ENCODE data around the gene ASB9. TPM values are rescaled to one million over a fixed set of nuclear protein-coding genes. Genes with fewer than 3 reads are reported as not detected.

ASB9 gene
- total RNA-seq, 1 donor from 2014 or later: 0.27 TPM

- FAIRE-seq (no peak), DNase-seq (ENCODE audit: low read depth) (no peak)
- Histone ChIP-seq H4K20me1 (ENCODE audit: insufficient read depth, low read length) (no peaks in the 10 kb centered on the region), H3K4me1 (ENCODE audit: insufficient read depth, low read length) (no peaks in the 10 kb centered on the region), H2AFZ (ENCODE audit: low read depth, low read length) (no peak overlapping the region), H3K36me3 (ENCODE audit: insufficient read depth, low read length) (no peaks in the 10 kb centered on the region), H3K4me3 (ENCODE audit: insufficient read depth, low read depth, low read length) (no peak overlapping the region), H3K9me3 (ENCODE audit: insufficient read depth, low read depth, low read length) (no peaks in the 10 kb centered on the region), H3K27me3 (ENCODE audit: insufficient read depth, low read length) (no peaks in the 10 kb centered on the region), H3K79me2 (ENCODE audit: insufficient read depth, low read length) (no peaks in the 10 kb centered on the region), H3K4me2 (ENCODE audit: low read length) (no peak overlapping the region), H3K27ac (ENCODE audit: low read depth, low read length) (no peak overlapping the region), H3K9ac (ENCODE audit: low read length) (no peak overlapping the region)
- TF ChIP-seq EZH2 (IDR thresholded peaks at IDR 0.05; ENCODE audit: insufficient read depth, low read length): no peak
- TF ChIP-seq CTCF (IDR thresholded peaks at IDR 0.05; ENCODE audit: insufficient read depth, low read depth, low read length): no peak
- no peak overlapping the region for H3K4me3 Mint-ChIP-seq (ENCODE audit: unreplicated experiment)
- H3K36me3 Mint-ChIP-seq (ENCODE audit: low read depth, unreplicated experiment): no peaks in the 10 kb centered on the region
- H3K4me1 Mint-ChIP-seq (ENCODE audit: low read depth, unreplicated experiment): no peaks in the 10 kb centered on the region
- no peak overlapping the region for H3K27ac Mint-ChIP-seq (ENCODE audit: unreplicated experiment)
- no peaks in the 10 kb centered on the region for H3K9me3 Mint-ChIP-seq (ENCODE audit: unreplicated experiment)
- H3K27me3 Mint-ChIP-seq (ENCODE audit: low read depth, unreplicated experiment): no peaks in the 10 kb centered on the region
Measured at GRCh38 chrX:15298201-15298600, 28.3 kb upstream of the ASB9 start.

- Mint-ChIP-seq H3K27ac (ENCODE audit: unreplicated experiment) (no peak overlapping the region), H3K9me3 (ENCODE audit: unreplicated experiment) (no peaks in the 10 kb centered on the region), H3K4me3 (ENCODE audit: unreplicated experiment) (no peak overlapping the region), H3K4me1 (ENCODE audit: low read depth, unreplicated experiment) (no peaks in the 10 kb centered on the region), H3K27me3 (ENCODE audit: low read depth, unreplicated experiment) (no peaks in the 10 kb centered on the region), H3K36me3 (ENCODE audit: low read depth, unreplicated experiment) (no peaks in the 10 kb centered on the region)
- no peaks in the 10 kb centered on the region for H3K36me3 ChIP-seq (ENCODE audit: insufficient read depth, low read length)
- no peak overlapping the region for H3K27ac ChIP-seq (ENCODE audit: low read depth, low read length)
- no peaks in the 10 kb centered on the region for H4K20me1 ChIP-seq (ENCODE audit: insufficient read depth, low read length)
- no peak overlapping the region for H3K4me3 ChIP-seq (ENCODE audit: insufficient read depth, low read depth, low read length)
- H3K4me2 ChIP-seq (ENCODE audit: low read length): no peak overlapping the region
- TF ChIP-seq EZH2 (IDR thresholded peaks at IDR 0.05; ENCODE audit: insufficient read depth, low read length): no peak
- TF ChIP-seq CTCF (IDR thresholded peaks at IDR 0.05; ENCODE audit: insufficient read depth, low read depth, low read length): no peak
- no peak for FAIRE-seq
- H3K9ac ChIP-seq (ENCODE audit: low read length): no peak overlapping the region
- H3K27me3 ChIP-seq (ENCODE audit: insufficient read depth, low read length): no peaks in the 10 kb centered on the region
- DNase-seq (ENCODE audit: low read depth): no peak
- H2AFZ ChIP-seq (ENCODE audit: low read depth, low read length): no peak overlapping the region
- H3K9me3 ChIP-seq (ENCODE audit: insufficient read depth, low read depth, low read length): no peaks in the 10 kb centered on the region
- no peaks in the 10 kb centered on the region for H3K79me2 ChIP-seq (ENCODE audit: insufficient read depth, low read length)
- H3K4me1 ChIP-seq (ENCODE audit: insufficient read depth, low read length): no peaks in the 10 kb centered on the region
Measured at GRCh38 chrX:15293451-15293850, 23.6 kb upstream of the ASB9 start.

DNA sequence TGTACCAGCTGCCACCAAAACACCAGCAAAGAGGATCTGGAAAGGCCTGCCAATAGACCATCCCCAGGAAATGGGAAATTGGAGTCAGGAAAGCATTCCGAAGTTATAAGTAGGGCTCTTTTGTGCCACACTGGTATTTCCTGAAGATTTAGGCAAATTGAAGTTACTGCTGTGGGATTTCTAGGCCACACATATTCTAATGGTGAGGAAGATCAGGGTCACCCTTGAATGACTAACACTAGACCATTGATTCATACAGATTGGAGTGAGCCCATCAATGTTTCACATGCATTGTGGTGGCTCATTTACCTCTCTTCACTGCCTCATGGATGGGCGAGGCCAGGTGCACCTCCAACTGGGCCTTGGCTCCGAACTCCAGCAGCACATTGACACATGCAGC lies 23.0 kb upstream of the ASB9 start:
- no peak for TF ChIP-seq EZH2 (IDR thresholded peaks at IDR 0.05; ENCODE audit: insufficient read depth, low read length)
- TF ChIP-seq CTCF (IDR thresholded peaks at IDR 0.05; ENCODE audit: insufficient read depth, low read depth, low read length): no peak
- Histone ChIP-seq H3K36me3 (ENCODE audit: insufficient read depth, low read length) (no peaks in the 10 kb centered on the region), H2AFZ (ENCODE audit: low read depth, low read length) (no peak overlapping the region), H3K4me1 (ENCODE audit: insufficient read depth, low read length) (no peaks in the 10 kb centered on the region), H3K27me3 (ENCODE audit: insufficient read depth, low read length) (no peaks in the 10 kb centered on the region), H3K4me3 (ENCODE audit: insufficient read depth, low read depth, low read length) (no peak overlapping the region), H4K20me1 (ENCODE audit: insufficient read depth, low read length) (no peaks in the 10 kb centered on the region), H3K27ac (ENCODE audit: low read depth, low read length) (no peak overlapping the region), H3K9ac (ENCODE audit: low read length) (no peak overlapping the region), H3K4me2 (ENCODE audit: low read length) (no peak overlapping the region), H3K79me2 (ENCODE audit: insufficient read depth, low read length) (no peaks in the 10 kb centered on the region), H3K9me3 (ENCODE audit: insufficient read depth, low read depth, low read length) (no peaks in the 10 kb centered on the region)
- H3K27ac Mint-ChIP-seq (ENCODE audit: unreplicated experiment): no peak overlapping the region
- DNase-seq (ENCODE audit: low read depth) (no peak), FAIRE-seq (peak; percentile 20)
- no peaks in the 10 kb centered on the region for H3K4me1 Mint-ChIP-seq (ENCODE audit: low read depth, unreplicated experiment)
- H3K36me3 Mint-ChIP-seq (ENCODE audit: low read depth, unreplicated experiment): no peaks in the 10 kb centered on the region
- H3K27me3 Mint-ChIP-seq (ENCODE audit: low read depth, unreplicated experiment): no peaks in the 10 kb centered on the region
- H3K9me3 Mint-ChIP-seq (ENCODE audit: unreplicated experiment): no peaks in the 10 kb centered on the region
- no peak overlapping the region for H3K4me3 Mint-ChIP-seq (ENCODE audit: unreplicated experiment)

Measured in astrocyte (in vitro differentiated cells and primary cell).